HepG2 (cell line): ENCODE measurements around the gene VPS52. TPM values are rescaled to one million over a fixed set of nuclear protein-coding genes. Genes with fewer than 3 reads are reported as not detected.
A peak's percentile ranks its signal among the peaks of the same experiment; 100 is the strongest.

Experiments
- CBFB ChIP-seq: sonication (generic); formaldehyde crosslinking; IDR thresholded peaks from 2 replicates; pipeline ENCODE4 v1.4.0; 2020; ENCODE audit warnings: missing genetic modification reagents
- HDAC1 ChIP-seq: sonication (generic); formaldehyde crosslinking; IDR thresholded peaks from 2 replicates; pipeline ENCODE4 v1.5.1; 2020; ENCODE audit warnings: mild to moderate bottlenecking, missing genetic modification reagents
- IKZF1 ChIP-seq: fragments of 450-650 bp; IDR thresholded peaks from 2 replicates; pipeline ENCODE4 v1.7.1; 2016
- KDM5B ChIP-seq: sonication (generic); formaldehyde crosslinking; IDR thresholded peaks from 2 replicates; pipeline ENCODE4 v1.4.0; 2020; ENCODE audit warnings: missing genetic modification reagents, mild to moderate bottlenecking, borderline replicate concordance
- NCOA1 ChIP-seq: sonication (generic); formaldehyde crosslinking; IDR thresholded peaks from 2 replicates; pipeline ENCODE4 v1.9.0; 2021; ENCODE audit warnings: missing genetic modification reagents
- ZNF317 ChIP-seq: sonication (generic); formaldehyde crosslinking; IDR thresholded peaks from 2 replicates; pipeline ENCODE4 v1.5.0; 2020; ENCODE audit warnings: mild to moderate bottlenecking, missing genetic modification reagents
- ZNF883 ChIP-seq: sonication (generic); formaldehyde crosslinking; IDR thresholded peaks from 2 replicates; pipeline ENCODE4 v1.5.1; 2020; ENCODE audit warnings: mild to moderate bottlenecking, missing genetic modification reagents; ENCODE audit errors: not compliant biosample characterization
- polyA plus RNA-seq, 8 experiments: library from polyadenylated mRNA; depleted of rRNA in 3 of 8; stranded (reverse) in 7 of 8; unstranded in 1 of 8; fragments of >200 nt; fragmentation: Illumina TruSeq in 4 of 8; extraction: Trizol in 4 of 8; gene quantifications; 2 replicates each; pipeline versions ENCODE4 v1.2.1 to v1.2.3, GENCODE V29; 2011 to 2016; ENCODE audit warnings: low read depth in 4 of 8, missing spikeins in 1 of 8, mixed read lengths in 1 of 8; ENCODE audit not compliant: insufficient read depth in 1 of 8
- total RNA-seq, 5 experiments: library from RNA; depleted of rRNA; stranded (reverse); fragments of >200 nt; fragmentation: Illumina TruSeq; extraction: Trizol; gene quantifications; 2 replicates each; pipeline ENCODE4 v1.2.3, GENCODE V29; 2016; ENCODE audit warnings: low read depth in 1 of 5
- TF ChIP-seq, protein P1 (sequence below): sonication (generic); formaldehyde crosslinking; IDR thresholded peaks from 2 replicates; pipeline ENCODE4 v1.5.1; 2020; ENCODE audit warnings: missing genetic modification reagents, mild to moderate bottlenecking, borderline replicate concordance
- TF ChIP-seq, protein P2 (sequence below): sonication (generic); formaldehyde crosslinking; IDR thresholded peaks from 2 replicates; pipeline ENCODE4 v1.8.1; 2023; ENCODE audit warnings: mild to moderate bottlenecking, missing genetic modification reagents
- TF ChIP-seq, protein P3 (sequence below): sonication (generic); formaldehyde crosslinking; IDR thresholded peaks from 2 replicates; pipeline ENCODE4 v1.4.0; 2020; ENCODE audit warnings: missing genetic modification reagents, borderline replicate concordance
- TF ChIP-seq, protein P4 (sequence below): sonication (generic); formaldehyde crosslinking; IDR thresholded peaks from 2 replicates; pipeline ENCODE4 v1.5.0; 2020; ENCODE audit warnings: missing genetic modification reagents
- TF ChIP-seq, protein P5 (sequence below): sonication (generic); formaldehyde crosslinking; IDR thresholded peaks from 2 replicates; pipeline ENCODE4 v1.5.1; 2020; ENCODE audit warnings: missing genetic modification reagents, mild to moderate bottlenecking, borderline replicate concordance

VPS52 gene
- total and polyA plus RNA-seq, 2 of the 13 experiments (the other 11 are each of a cell fraction or from before 2014, with no cell fraction given): 48.9 to 85.5 TPM

DNA sequence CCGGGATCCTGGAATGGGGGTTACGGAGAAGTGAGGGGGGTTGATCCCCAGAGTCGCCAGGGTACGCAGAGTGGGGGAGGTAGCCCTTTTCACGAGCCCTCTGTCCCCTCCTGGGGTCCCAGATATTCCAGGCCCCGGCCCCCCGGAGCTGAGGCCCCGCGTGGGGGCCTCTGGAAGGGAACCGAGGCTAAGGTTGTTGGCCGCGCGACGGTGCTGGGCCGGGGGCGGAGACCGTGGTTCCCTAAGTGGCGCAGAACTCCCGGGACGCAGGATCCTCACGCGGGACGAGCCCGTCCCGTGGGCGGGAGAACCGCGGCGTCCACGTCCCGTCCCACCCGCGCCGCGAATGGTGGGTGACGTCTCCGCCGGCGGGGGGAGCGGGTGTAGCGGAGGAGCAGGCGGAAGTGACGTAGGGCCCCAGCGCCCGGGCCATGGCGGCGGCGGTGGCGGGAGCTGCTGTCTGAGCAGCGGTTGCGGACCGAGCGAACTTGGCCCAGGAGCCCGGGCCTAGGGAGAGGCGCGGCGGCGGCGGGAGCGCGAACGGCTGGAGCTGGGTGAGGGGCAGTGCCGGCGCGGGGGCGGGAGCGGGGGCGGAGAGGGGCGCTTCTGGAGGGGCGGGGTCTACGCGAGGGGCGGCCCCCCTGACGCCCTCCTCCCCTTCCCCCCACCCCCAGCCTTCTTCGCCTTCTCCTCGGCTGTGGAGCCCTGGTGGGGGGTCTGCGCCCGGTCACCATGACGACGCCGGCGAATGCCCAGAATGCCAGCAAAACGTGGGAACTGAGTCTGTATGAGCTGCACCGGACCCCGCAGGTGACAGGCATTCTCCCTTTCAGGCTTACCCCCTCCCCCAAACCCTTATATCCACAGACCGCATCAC, 63.3 kb downstream of the VPS52 start, which contains the start of gene RING1 (continued):
- TF ChIP-seq, protein P1, sequence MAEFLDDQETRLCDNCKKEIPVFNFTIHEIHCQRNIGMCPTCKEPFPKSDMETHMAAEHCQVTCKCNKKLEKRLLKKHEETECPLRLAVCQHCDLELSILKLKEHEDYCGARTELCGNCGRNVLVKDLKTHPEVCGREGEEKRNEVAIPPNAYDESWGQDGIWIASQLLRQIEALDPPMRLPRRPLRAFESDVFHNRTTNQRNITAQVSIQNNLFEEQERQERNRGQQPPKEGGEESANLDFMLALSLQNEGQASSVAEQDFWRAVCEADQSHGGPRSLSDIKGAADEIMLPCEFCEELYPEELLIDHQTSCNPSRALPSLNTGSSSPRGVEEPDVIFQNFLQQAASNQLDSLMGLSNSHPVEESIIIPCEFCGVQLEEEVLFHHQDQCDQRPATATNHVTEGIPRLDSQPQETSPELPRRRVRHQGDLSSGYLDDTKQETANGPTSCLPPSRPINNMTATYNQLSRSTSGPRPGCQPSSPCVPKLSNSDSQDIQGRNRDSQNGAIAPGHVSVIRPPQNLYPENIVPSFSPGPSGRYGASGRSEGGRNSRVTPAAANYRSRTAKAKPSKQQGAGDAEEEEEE (CRISPR knock-in tag): 0 out of 2 replicates have a peak, but pooled peaks have one; percentile 38
- TF ChIP-seq NCOA1: no peak
- TF ChIP-seq, protein P2, sequence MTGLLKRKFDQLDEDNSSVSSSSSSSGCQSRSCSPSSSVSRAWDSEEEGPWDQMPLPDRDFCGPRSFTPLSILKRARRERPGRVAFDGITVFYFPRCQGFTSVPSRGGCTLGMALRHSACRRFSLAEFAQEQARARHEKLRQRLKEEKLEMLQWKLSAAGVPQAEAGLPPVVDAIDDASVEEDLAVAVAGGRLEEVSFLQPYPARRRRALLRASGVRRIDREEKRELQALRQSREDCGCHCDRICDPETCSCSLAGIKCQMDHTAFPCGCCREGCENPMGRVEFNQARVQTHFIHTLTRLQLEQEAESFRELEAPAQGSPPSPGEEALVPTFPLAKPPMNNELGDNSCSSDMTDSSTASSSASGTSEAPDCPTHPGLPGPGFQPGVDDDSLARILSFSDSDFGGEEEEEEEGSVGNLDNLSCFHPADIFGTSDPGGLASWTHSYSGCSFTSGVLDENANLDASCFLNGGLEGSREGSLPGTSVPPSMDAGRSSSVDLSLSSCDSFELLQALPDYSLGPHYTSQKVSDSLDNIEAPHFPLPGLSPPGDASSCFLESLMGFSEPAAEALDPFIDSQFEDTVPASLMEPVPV (CRISPR knock-in tag): no peak
- TF ChIP-seq HDAC1 (CRISPR knock-in tag): peak; percentile 93
- TF ChIP-seq, protein P3, sequence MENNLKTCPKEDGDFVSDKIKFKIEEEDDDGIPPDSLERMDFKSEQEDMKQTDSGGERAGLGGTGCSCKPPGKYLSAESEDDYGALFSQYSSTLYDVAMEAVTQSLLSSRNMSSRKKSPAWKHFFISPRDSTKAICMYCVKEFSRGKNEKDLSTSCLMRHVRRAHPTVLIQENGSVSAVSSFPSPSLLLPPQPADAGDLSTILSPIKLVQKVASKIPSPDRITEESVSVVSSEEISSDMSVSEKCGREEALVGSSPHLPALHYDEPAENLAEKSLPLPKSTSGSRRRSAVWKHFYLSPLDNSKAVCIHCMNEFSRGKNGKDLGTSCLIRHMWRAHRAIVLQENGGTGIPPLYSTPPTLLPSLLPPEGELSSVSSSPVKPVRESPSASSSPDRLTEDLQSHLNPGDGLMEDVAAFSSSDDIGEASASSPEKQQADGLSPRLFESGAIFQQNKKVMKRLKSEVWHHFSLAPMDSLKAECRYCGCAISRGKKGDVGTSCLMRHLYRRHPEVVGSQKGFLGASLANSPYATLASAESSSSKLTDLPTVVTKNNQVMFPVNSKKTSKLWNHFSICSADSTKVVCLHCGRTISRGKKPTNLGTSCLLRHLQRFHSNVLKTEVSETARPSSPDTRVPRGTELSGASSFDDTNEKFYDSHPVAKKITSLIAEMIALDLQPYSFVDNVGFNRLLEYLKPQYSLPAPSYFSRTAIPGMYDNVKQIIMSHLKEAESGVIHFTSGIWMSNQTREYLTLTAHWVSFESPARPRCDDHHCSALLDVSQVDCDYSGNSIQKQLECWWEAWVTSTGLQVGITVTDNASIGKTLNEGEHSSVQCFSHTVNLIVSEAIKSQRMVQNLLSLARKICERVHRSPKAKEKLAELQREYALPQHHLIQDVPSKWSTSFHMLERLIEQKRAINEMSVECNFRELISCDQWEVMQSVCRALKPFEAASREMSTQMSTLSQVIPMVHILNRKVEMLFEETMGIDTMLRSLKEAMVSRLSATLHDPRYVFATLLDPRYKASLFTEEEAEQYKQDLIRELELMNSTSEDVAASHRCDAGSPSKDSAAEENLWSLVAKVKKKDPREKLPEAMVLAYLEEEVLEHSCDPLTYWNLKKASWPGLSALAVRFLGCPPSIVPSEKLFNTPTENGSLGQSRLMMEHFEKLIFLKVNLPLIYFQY (CRISPR knock-in tag): 0 out of 2 replicates have a peak, but pooled peaks have one; percentile 65
- 0 out of 2 replicates have a peak, but pooled peaks have one; percentile 58 for TF ChIP-seq ZNF317 (CRISPR knock-in tag)
- TF ChIP-seq, protein P4, sequence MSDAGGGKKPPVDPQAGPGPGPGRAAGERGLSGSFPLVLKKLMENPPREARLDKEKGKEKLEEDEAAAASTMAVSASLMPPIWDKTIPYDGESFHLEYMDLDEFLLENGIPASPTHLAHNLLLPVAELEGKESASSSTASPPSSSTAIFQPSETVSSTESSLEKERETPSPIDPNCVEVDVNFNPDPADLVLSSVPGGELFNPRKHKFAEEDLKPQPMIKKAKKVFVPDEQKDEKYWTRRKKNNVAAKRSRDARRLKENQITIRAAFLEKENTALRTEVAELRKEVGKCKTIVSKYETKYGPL: 0 out of 2 replicates have a peak, but pooled peaks have one; percentile 46
- TF ChIP-seq, protein P5, sequence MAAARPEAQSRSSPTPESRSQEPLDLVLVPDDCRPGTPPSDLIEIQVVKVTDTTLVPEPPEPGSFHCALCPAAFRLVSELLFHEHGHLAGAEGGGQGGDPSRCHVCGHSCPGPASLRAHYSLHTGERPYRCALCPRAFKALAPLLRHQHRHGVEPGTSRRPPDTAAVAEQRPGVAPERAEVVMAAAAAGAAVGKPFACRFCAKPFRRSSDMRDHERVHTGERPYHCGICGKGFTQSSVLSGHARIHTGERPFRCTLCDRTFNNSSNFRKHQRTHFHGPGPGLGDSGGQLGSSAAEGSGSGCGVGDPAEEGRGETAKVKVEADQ (CRISPR knock-in tag): no peak; the same call in 1 of the 2 replicates
- TF ChIP-seq ZNF883: peak; percentile 77
- 0 out of 2 replicates have a peak, but pooled peaks have one; percentile 58 for TF ChIP-seq CBFB (CRISPR knock-in tag)
- TF ChIP-seq IKZF1: no peak
- peak; percentile 98 for TF ChIP-seq KDM5B (CRISPR knock-in tag)
